Sigmoid colon (tissue), 4 donors: ENCODE results near the gene ARIH1.

Source experiments
- EP300 ChIP-seq, 4 donors: sonication (generic); formaldehyde crosslinking; IDR thresholded peaks; one replicate each; pipeline ENCODE4 v1.6.1; 2017; ENCODE audit warnings: antibody characterized with exemption in 4 of 4
- POLR2A ChIP-seq, 2 donors: fragments of 450-650 bp; IDR thresholded peaks; one replicate each; pipeline ENCODE4 v1.6.1; 2016; ENCODE audit warnings: antibody characterized with exemption in 2 of 2, mild to moderate bottlenecking in 2 of 2, moderate library complexity in 2 of 2
- POLR2AphosphoS5 ChIP-seq, 4 donors: sonication (generic); formaldehyde crosslinking; IDR thresholded peaks; one replicate each; pipeline ENCODE4 v1.6.1; 2017; ENCODE audit warnings: antibody characterized with exemption in 4 of 4
- TF ChIP-seq, protein P1 (sequence below), 4 experiments: fragments of 450-650 bp in 3 of 4; fragments of 200-600 bp in 1 of 4; IDR thresholded peaks; one replicate each; pipeline ENCODE4 v1.5.1; 2016 to 2019; ENCODE audit warnings: antibody characterized with exemption in 4 of 4, mild to moderate bottlenecking in 3 of 4, moderate library complexity in 2 of 4

GRCh38 chr15:72614810-72615532, 140.8 kb downstream of the ARIH1 start:
- TF ChIP-seq POLR2A (IDR thresholded peaks at IDR 0.05) (no peak), POLR2AphosphoS5 (IDR thresholded peaks at IDR 0.05) (no peak), EP300 (IDR thresholded peaks at IDR 0.05) (no peak)
- TF ChIP-seq, protein P1, sequence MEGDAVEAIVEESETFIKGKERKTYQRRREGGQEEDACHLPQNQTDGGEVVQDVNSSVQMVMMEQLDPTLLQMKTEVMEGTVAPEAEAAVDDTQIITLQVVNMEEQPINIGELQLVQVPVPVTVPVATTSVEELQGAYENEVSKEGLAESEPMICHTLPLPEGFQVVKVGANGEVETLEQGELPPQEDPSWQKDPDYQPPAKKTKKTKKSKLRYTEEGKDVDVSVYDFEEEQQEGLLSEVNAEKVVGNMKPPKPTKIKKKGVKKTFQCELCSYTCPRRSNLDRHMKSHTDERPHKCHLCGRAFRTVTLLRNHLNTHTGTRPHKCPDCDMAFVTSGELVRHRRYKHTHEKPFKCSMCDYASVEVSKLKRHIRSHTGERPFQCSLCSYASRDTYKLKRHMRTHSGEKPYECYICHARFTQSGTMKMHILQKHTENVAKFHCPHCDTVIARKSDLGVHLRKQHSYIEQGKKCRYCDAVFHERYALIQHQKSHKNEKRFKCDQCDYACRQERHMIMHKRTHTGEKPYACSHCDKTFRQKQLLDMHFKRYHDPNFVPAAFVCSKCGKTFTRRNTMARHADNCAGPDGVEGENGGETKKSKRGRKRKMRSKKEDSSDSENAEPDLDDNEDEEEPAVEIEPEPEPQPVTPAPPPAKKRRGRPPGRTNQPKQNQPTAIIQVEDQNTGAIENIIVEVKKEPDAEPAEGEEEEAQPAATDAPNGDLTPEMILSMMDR (IDR thresholded peaks at IDR 0.05), result no peak
